Measurements from ENCODE around the gene NACC1. TPM values are rescaled to one million over a fixed set of nuclear protein-coding genes. Genes with fewer than 3 reads are reported as not detected.
"Not testable (repeated sequence)": the region's sequence is repeated elsewhere in the genome, so short reads cannot be mapped to it uniquely, and the experiment has no call there.

The NACC1 gene
- total and polyA plus RNA-seq, 2 experiments from 2014 or later = 12.4 to 260 TPM

DNA sequence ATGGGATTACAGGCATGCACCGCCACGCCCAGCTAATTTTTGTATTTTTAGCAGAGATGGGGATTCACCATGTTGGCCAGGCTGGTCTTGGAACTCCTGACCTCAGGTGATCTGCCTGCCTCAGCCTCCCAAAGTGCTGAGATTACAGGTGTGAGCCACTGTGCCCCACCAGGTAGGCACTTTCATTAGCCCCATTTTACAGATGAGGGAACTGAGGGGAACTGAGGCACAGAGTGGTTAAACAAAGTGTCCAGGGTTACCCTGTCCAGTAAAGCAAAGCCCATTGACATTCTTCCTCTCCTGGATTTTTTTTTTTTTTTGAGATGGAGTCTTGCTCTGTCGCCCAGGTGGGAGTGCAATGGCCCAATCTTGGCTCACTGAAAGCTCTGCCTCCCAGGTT is 48.1 kb downstream of the NACC1 start:
- not testable (repeated sequence) for DNase-seq (ENCODE audit: low spot score); H3K36me3 ChIP-seq (ENCODE audit: insufficient read depth); H3K9me2 ChIP-seq (ENCODE audit: insufficient read depth); H3K9me3 Mint-ChIP-seq; H3K27me3 ChIP-seq (ENCODE audit: insufficient read depth); H2AFZ ChIP-seq; H3K4me3 ChIP-seq; H3K4me3 Mint-ChIP-seq; H4K20me1 ChIP-seq (replicated peaks; ENCODE audit: insufficient read depth); ATAC-seq
- Mint-ChIP-seq H3K27me3 (ENCODE audit: insufficient read depth, low read depth, poor library complexity) (peaks cover 14% of the 10 kb centered on the region), H3K4me1 (peaks cover 43% of the 10 kb centered on the region), H3K27ac (peak overlapping the region; percentile 65; the same call in 1 of the 2 replicates), H3K36me3 (ENCODE audit: low read depth) (peaks cover 15% of the 10 kb centered on the region)
- peaks cover 19% of the 10 kb centered on the region for H3K79me2 ChIP-seq (replicated peaks; ENCODE audit: insufficient read depth)
- peak overlapping the region; percentile 77; the same call in 1 of the 2 replicates for H3K4me2 ChIP-seq
- peak overlapping the region; percentile 100 for H3K27ac ChIP-seq (ENCODE audit: low read depth)
- H3F3A ChIP-seq (replicated peaks; ENCODE audit: low read depth) = peaks cover 36% of the 10 kb centered on the region
- H3K4me1 ChIP-seq (ENCODE audit: insufficient read depth) = peaks cover 65% of the 10 kb centered on the region

DNA sequence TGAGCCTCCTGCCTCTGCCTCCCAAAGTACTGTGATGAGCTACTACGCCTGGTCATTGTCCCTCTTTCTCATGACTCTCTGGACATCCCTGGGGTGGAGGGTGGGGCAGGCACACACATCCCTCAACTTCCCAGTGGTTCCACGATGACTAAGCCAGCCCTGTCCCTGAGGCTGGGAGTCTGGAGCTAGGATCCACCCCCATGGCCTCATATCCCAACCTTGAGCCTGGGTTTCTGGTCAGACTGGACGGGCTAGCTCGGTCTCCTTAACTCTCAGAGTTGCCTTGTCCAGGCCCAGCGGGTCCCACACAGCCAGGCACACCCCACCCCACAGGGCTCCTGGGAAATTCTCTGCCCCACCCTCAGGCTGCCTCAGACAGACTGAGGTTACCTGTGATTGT is 51.7 kb downstream of the NACC1 start:
- H3K36me3 ChIP-seq (ENCODE audit: insufficient read depth) = no peaks in the 10 kb centered on the region
- ATAC-seq (no peak), DNase-seq (ENCODE audit: low spot score) (no peak)
- no peak overlapping the region for H3K27ac ChIP-seq (ENCODE audit: low read depth)
- H3K9me3 Mint-ChIP-seq = peaks cover 3% of the 10 kb centered on the region; the same call in 1 of the 3 replicates
- H3K4me3 Mint-ChIP-seq = no peak overlapping the region
- H3K36me3 Mint-ChIP-seq (ENCODE audit: low read depth) = peaks cover 19% of the 10 kb centered on the region
- H2AFZ ChIP-seq = no peak overlapping the region
- no peaks in the 10 kb centered on the region for H3K9me2 ChIP-seq (ENCODE audit: insufficient read depth)
- no peak for TF ChIP-seq ZNF462 (CRISPR knock-in tag; IDR thresholded peaks at IDR 0.05)
- no peak for TF ChIP-seq EZH2 (IDR thresholded peaks at IDR 0.05; ENCODE audit: low read depth, unreplicated experiment)
- TF ChIP-seq ZNF114 (CRISPR knock-in tag; IDR thresholded peaks at IDR 0.05) = no peak
- H3K27ac Mint-ChIP-seq = no peak overlapping the region
- H3K4me1 ChIP-seq (ENCODE audit: insufficient read depth) = peaks cover 45% of the 10 kb centered on the region
- H3K27me3 ChIP-seq (ENCODE audit: insufficient read depth) = no peaks in the 10 kb centered on the region
- peaks cover 10% of the 10 kb centered on the region for H3K79me2 ChIP-seq (replicated peaks; ENCODE audit: insufficient read depth)
- no peaks in the 10 kb centered on the region for H4K20me1 ChIP-seq (replicated peaks; ENCODE audit: insufficient read depth)
- peaks cover 29% of the 10 kb centered on the region for H3F3A ChIP-seq (replicated peaks; ENCODE audit: low read depth)
- no peak overlapping the region for H3K4me3 ChIP-seq
- H3K27me3 Mint-ChIP-seq (ENCODE audit: insufficient read depth, low read depth, poor library complexity) = peaks cover 5% of the 10 kb centered on the region
- peaks cover 39% of the 10 kb centered on the region for H3K4me1 Mint-ChIP-seq
- no peak overlapping the region for H3K4me2 ChIP-seq

All from GM23338 (cell line).